HG03064 (cell line): ENCODE measurements around the gene DCST1.

Source experiments
- ATAC-seq: cut with Tn5 transposase; IDR thresholded peaks from one replicate; pipeline ENCODE4 v1.9.1; 2021; ENCODE audit warnings: low read depth; ENCODE audit not compliant: unreplicated experiment

The DCST1 gene

GRCh38 chr1:155083865-155084721, 50.5 kb downstream of the DCST1 start:
- no peak for ATAC-seq

- peak; percentile 68 for ATAC-seq
Observed at GRCh38 chr1:155084722-155085503, 51.3 kb downstream of the DCST1 start.

DNA sequence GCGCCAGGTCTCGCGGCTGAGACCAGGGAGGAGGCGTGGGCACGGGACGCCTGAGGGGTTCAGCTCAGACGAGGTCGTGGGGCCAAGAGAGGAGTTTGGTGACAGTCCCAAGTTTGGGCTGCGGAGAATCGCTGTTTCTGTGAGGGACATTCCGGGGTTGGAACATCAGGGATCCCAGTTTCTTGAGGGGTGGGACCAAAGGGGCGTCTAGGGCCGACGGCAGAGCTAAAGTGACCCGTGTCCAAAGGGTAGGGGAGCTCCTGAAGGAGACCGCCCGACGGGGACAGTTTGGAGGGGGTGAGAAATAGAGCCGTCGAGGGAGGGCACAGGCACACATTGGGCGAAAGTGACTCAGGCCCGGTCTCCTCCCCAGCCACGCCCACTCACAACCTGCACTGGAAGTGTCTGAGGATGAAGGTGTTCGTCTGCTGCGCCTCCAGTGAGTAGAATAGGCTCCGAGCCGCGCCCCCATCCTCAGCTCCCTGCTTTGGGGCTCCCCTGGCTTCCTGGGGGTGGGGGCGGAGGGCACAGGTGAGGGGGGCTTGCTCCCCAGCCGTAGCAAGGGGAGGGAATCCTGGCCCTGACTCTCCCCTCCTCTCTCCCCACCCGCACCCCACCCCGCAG, 52.0 kb downstream of the DCST1 start:
- peak; percentile 17 for ATAC-seq

DNA sequence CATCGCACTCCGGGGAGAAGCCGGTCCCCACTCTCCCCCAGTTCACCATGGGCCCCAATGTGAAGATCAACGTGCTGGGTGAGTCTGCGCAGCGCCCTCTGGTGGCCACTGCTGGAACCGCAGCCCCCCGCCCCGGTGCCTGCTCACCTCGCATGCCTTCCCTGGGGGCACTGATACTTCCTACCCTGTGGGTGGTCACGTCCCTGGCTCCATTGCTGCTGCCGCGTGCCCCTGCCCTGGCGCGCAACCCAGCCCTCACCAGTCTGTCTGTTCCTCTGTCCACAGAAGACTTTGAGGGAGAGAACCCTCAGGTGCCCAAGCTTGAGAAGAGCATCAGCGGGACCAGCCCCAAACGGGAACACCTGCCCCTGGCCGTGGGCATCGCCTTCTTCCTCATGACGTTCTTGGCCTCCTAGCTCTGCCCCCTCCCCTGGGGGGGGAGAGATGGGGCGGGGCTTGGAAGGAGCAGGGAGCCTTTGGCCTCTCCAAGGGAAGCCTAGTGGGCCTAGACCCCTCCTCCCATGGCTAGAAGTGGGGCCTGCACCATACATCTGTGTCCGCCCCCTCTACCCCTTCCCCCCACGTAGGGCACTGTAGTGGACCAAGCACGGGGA, 52.6 kb downstream of the DCST1 start:
- no peak for ATAC-seq

GRCh38 chr1:155086856-155087535, 53.4 kb downstream of the DCST1 start:
- ATAC-seq, result no peak

DNA sequence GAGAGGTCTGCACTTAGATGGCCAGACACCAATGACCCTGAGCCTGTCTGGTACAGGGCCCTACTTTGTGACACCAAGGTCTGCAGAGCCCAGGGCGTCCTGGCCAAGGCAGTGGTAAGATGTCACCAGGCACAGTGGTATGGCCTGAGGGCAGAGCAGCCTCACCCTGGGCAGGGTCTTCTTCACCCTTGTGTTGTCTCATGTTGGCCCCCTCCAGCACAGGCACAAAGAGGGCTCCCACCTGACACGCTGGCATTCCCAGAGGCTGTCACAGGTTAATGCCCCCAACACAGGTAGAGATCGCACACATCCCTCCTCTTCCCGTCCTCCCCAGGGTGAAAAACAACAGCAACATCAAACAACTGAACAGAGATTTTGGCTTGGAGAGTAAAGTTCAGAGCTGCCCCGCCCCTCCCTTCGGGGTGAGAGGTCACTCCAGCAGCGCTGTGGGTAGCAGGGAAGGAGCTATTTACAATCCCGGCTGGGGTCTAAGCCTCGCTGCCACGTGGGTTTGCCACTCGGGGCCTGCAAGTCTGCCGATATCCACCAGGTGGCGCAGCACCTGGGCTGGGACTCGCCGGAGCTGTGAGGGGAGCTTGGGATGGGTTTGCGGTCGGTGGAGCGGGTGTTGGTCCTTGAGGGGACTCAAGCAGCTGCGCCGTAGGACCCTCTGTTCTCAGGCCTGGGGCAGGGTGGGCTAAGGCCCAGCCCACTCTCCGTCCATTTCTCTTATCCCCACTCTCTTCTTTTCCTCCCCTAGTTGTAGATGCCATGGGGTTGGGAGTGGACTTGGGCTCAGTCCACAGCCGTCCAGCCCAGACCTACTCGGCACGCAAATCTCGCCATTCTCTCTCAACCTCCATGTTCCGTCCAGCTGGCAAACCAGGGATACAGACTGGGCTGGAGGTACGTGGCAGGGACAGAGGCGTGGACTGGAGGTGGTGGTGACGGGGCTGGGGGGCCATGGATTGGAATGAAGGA, 57.7 kb downstream of the DCST1 start:
- ATAC-seq, result no peak

DNA sequence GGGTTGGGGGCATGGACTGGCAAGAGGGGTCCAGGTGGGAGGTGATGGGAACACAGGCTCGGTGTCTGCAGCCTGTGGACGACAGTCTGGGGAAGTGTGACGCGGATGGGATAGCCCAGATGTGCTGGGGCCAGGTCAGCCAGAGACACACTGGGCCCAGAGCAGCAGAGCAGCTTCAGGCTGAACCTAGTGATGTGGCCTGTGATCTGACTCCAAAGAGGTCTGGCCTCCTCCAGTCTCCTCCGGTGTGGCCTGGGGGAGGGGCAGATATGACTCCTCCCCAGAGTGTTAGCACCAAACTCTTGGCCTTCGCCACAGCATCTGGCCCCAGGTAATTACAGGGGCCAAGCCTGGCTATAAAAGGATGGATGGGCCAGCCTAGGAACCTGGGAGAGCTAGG, 58.5 kb downstream of the DCST1 start:
- no peak for ATAC-seq

DNA sequence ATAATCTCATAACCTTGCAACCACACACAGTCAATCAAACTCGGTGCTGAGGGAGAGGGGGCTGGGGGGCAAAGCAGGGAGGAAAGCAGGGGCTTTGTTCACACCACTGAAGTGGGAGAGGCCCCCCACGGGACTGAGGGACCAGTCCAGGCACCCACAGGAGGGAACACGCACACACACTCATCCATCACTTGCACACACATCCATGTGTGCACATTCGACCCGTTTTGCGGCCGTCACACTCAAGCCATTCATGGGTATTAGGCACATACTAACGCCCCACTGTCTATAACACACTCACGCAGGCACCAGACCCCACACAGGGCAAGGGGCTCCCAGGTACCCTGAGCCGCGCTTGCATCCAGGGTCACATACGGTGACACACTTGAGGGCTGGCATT, 59.0 kb downstream of the DCST1 start:
- ATAC-seq, result no peak

DNA sequence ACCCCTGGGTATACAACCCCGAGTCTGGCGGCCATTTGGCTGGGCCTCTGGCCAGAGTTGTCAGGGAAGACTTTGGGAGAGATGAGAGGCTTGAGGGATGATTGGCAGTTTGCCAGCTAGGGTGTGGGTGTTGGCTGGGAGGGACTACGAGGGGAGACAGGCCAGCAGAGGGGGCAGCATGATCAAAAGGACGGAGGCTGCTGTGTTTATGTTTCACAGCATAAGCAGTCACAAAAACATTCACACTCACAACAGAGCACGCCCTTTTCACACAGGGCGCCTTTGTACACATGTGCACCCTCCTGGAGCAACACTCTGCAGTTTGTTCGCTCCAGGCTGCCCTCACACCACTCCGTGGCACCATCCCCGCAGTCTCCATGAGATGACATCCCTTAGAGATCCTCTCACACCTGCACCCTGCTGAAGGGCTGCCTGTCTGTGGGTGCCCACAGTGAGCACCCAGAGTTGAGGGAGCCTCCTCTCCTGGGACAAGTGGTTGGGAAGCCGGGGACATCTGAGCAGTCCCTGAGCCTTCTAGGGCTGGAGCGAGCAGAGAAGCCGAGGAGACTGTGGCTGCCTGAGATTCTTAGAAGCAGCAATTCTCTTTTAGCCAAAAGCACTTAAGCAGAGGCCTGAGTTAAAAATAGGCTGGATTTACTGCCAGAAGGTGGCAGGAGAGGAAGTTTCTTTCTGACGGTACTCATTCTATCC, 60.4 kb downstream of the DCST1 start:
- no peak for ATAC-seq

DNA sequence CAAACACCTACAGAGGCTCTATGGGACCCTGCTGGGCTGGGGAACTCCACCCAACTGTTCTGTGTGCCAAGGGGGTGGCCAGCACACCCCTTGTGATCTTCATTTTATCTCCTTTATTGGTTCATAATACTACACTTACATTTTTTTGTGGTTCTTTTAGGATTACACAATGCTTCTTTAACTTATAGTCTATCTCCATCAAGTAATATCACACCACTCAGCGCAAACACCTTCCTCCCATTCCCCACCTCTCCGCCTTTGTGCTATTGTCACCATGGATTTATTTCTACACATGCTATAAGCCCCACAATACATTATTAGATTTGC, 61.0 kb downstream of the DCST1 start:
- ATAC-seq, result no peak

DNA sequence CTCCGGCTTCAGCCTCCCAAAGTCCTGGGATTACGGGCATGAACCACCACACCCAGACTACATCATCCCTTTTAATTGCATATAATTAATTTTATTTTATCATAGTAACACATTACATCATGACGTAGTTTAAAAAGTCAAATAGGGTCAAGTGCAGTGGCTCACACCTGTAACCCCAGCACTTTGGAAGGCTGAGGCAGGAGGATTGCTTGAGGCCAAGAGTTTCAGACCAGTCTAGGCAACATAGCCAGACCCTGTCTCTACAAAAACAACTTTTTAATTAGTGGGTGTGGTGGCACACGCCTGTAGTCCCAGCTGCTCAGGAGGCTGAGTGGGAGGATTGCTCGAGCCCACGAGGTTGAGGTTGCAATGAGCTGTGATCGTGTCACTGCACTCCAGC, 65.7 kb downstream of the DCST1 start:
- ATAC-seq, result no peak
